Neutrophil (primary cell): Measurements from ENCODE around the gene CACHD1.

Experiments used
- H3K27ac ChIP-seq: fragments of 200-600 bp; sonication (generic); 2 replicates; pipeline ENCODE4 v1.5.1; 2016; ENCODE audit warnings: mild to moderate bottlenecking, moderate library complexity
- H3K27me3 ChIP-seq: fragments of 200-600 bp; sonication (generic); 2 replicates; pipeline ENCODE4 v1.6.0; 2016; ENCODE audit warnings: mild to moderate bottlenecking
- H3K36me3 ChIP-seq: fragments of 200-600 bp; sonication (generic); 2 replicates; pipeline ENCODE4 v1.5.1; 2017
- H3K4me1 ChIP-seq, 2 experiments: fragments of 200-600 bp in 1 of 2; sonication (generic) in 1 of 2; 1 replicate in 1 of 2; 2 replicates in 1 of 2; pipeline versions ENCODE4 v1.5.1 to v1.6.1; 2013 to 2016; ENCODE audit warnings: low read depth in 1 of 2, low read length in 1 of 2, mild to moderate bottlenecking in 1 of 2, moderate library complexity in 1 of 2; ENCODE audit not compliant: control insufficient read depth in 1 of 2, insufficient read depth in 1 of 2
- H3K4me3 ChIP-seq, 2 experiments: fragments of 200-600 bp in 1 of 2; sonication (generic) in 1 of 2; 1 replicate in 1 of 2; 2 replicates in 1 of 2; pipeline ENCODE4 v1.5.1; 2013 to 2016; ENCODE audit warnings: low read depth in 1 of 2, low read length in 1 of 2, mild to moderate bottlenecking in 1 of 2, moderate library complexity in 1 of 2
- H3K9me3 ChIP-seq: fragments of 200-600 bp; sonication (generic); 2 replicates; pipeline ENCODE4 v1.5.1; 2016
- CTCF ChIP-seq: fragments of 200-600 bp; sonication (generic); IDR thresholded peaks from 2 replicates; pipeline ENCODE4 v1.5.1; 2016; ENCODE audit warnings: antibody characterized with exemption

Gene CACHD1

GRCh38 chr1:64466033-64466432 is 3.9 kb upstream of the CACHD1 start:
- peaks cover 13 to 15% of the 10 kb centered on the region in 2 experiments for H3K4me1 ChIP-seq
- TF ChIP-seq CTCF: no peak
- H3K4me3 ChIP-seq: no peak overlapping the region
- H3K27me3 ChIP-seq: peaks cover 59% of the 10 kb centered on the region
- H3K9me3 ChIP-seq: no peaks in the 10 kb centered on the region
- H3K36me3 ChIP-seq: no peaks in the 10 kb centered on the region
- no peak overlapping the region for H3K27ac ChIP-seq

DNA sequence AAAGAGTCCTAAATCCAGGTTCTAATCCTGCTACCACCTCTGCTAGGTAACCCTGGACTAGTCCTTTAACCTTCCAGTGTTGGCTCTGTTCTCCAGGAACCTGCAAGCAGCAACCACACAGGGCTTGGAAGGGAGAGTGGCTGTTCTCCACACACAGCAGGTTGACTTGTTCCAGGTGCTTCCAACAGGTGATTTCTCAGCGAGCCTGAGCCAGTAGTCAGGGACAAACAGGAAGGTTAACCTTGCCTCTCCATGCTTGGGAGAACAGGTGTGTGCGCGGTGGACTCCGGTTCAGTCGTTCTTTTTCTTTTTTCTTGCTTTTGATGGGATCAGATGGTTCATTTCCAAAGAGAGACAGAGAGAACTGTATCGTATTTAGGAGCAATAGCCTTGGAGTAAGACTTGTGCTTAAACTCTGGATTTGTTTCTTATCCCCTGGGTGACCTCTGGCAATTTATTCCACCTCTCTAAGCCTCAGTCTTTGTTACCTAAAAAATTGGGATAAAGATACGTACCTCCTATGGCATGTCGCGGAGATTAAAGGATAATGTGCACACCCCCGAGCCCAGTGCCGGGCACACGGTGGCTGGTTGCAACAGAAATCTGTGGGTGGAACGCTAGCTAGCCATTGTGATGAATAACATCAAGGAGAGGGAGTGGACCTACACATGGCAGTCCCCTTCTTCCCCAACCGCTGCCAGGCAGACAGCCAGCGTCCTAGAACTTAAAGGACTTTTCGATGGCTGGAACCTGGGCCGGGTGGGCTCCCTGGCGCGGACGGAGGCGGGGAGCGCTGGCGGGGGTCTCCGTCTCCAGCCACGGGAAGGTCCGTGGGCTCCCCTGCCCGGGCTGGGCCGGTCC is 583 bp upstream of the CACHD1 start:
- Histone ChIP-seq H3K27ac (no peak overlapping the region), H3K27me3 (peaks cover 73% of the 10 kb centered on the region), H3K36me3 (no peaks in the 10 kb centered on the region), H3K4me3 (peak overlapping the region; percentile 38 to 64), H3K4me1 (peaks cover 20 to 21% of the 10 kb centered on the region in 2 experiments), H3K9me3 (no peaks in the 10 kb centered on the region)
- no peak for TF ChIP-seq CTCF

- H3K27ac ChIP-seq: no peak overlapping the region
- H3K4me3 ChIP-seq: peak overlapping the region; percentile 38 to 64
- no peaks in the 10 kb centered on the region for H3K9me3 ChIP-seq
- no peaks in the 10 kb centered on the region for H3K36me3 ChIP-seq
- TF ChIP-seq CTCF: no peak
- peaks cover 73% of the 10 kb centered on the region for H3K27me3 ChIP-seq
- peaks cover 20 to 22% of the 10 kb centered on the region in 2 experiments for H3K4me1 ChIP-seq
Measured at GRCh38 chr1:64470665-64471217, 812 bp downstream of the CACHD1 start.

DNA sequence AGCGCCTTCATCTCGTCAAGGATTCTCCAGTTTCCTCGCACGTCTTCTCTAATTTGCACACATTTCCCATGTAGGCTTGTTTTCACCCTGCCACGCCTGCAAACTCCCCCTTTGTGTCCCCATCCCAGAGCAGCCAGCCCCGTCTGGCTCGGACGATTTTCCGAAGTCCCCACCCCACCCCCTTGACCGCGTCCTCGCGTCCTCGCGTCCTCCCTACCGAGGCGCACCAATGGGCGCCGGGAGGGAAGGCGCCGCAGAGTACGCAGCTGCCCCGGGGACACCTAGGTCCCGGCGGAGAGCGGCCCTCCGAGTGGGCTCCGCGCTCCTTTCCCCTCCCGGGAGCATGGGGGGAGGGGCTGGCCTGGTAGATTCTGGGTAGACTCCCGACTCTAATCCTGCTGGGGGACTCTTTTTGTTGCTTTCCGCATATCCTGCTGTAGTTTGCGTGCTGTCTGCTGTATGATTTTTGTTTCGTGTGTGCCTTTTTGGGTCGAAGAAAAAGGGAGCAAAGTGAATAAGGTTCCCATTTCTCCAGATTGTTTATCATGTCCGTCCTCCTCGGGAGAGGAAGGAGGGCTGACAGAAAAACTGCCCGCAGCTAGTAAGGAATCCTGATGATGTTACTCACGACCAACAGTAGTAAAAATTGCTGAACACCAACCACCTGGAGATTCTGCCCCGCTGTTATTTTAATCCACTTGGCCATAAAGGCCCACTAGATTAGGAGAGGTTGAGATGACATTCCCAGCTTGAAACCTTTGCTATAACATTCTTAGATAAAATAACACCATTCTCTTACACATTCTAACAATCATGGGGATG is 1.5 kb downstream of the CACHD1 start:
- H3K27me3 ChIP-seq: peaks cover 72% of the 10 kb centered on the region
- H3K4me1 ChIP-seq: peaks cover 20 to 25% of the 10 kb centered on the region in 2 experiments
- no peaks in the 10 kb centered on the region for H3K9me3 ChIP-seq
- no peaks in the 10 kb centered on the region for H3K36me3 ChIP-seq
- peak overlapping the region; percentile 38 to 64 for H3K4me3 ChIP-seq
- TF ChIP-seq CTCF: no peak
- no peak overlapping the region for H3K27ac ChIP-seq

- no peak for TF ChIP-seq CTCF
- H3K27ac ChIP-seq: no peak overlapping the region
- H3K4me3 ChIP-seq: no peak overlapping the region
- H3K36me3 ChIP-seq: no peaks in the 10 kb centered on the region
- no peaks in the 10 kb centered on the region for H3K9me3 ChIP-seq
- peaks cover 20 to 25% of the 10 kb centered on the region in 2 experiments for H3K4me1 ChIP-seq
- H3K27me3 ChIP-seq: peaks cover 66% of the 10 kb centered on the region
Measured at GRCh38 chr1:64472040-64472376, 2.1 kb downstream of the CACHD1 start.
